UCSD-AML1 (cell line): ENCODE measurements around the gene RASA3.
"Not testable (repeated sequence)": the region's sequence is repeated elsewhere in the genome, so short reads cannot be mapped to it uniquely, and the experiment has no call there.

Experiments used
- DNase-seq: peaks from one replicate; lab custom pipeline; 2025; ENCODE audit not compliant: unreplicated experiment; lab: John Stamatoyannopoulos, UW

The RASA3 gene

DNA sequence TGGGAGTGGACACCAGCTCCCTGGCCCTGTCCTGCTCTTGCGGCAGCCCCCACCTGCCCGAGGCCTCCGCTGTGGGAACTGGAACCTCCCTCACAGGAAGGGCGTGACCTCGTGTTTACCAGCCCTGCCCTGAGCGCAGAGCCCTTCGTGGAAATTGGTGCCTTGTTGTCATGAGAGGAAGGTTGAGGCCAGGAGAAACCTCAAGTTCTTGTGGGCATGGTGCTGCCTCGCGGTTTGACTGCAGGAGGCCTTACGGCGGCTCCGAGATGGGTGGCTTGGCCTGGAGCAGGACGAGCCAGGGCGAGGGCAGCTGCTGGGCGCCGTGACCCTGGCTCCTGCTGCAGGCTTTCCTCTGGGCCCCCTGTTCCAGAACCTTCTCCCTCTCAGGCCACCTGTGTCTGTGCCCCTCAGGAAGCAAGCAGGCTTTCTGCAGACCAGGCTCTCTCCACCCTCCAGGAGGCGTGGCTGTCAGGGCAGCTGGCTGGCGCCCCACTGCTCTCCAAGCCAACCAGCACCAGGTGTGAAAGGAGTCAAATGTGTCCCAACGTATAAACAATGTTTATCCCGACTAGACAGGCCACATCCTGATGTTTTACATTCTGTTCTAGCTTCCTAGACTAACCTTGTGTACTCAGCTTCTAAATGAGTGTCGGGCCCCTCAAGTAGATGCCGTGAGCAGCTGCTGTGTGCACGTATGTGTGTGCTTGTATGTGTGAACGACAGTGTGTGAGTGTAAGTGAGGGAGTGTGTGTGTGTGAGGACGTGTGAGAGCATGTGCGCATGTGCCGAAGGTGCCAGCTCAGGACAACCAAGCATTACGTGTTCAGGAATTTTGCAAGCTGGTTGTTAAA lies 10.4 kb upstream of the RASA3 start:
- DNase-seq: peak; percentile 71

DNA sequence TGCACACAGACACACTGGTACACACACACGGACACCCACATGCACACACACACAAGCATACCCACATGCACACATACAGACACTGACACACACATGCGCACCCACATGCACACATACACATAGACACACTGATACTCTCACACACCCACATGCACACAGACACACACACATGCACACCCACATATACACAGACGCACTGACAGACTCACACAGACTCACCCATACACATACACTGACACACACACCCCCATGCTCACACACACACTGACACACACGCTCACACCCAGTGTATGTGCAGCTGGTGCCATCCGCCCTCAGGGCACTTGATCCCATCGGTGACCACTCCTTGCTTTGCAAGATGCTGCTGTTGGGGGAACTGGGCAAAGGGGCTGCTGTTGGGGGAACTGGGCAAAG lies 9.7 kb upstream of the RASA3 start:
- DNase-seq: no peak

DNA sequence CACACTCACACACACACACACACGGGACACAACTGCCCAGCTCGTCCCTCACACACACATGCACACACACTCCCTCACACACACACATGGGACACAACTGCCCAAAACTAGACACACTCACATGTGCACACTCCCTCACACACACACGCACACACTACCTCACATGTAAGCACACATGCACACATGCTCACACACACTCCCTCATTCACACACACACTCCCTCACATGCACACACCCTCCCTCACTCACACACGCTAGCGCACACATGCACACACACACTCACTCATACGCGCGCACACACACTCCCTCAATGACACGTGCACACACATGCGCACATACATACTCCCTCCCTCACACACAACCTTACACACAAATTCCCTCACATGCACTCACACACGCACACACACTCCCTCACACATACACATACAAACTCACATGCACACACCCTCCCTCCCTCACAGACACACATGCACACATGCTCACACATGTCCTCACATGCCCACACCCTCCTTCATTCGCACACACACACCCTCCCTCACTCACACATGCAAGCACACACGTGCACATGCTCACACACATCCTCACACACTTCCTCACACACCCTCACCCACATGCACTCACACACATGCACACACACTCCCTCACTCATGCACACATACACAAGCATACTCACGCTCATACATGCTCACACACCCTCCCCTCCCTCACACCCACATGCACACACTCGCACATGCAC lies 9.0 kb upstream of the RASA3 start:
- DNase-seq: no peak

DNA sequence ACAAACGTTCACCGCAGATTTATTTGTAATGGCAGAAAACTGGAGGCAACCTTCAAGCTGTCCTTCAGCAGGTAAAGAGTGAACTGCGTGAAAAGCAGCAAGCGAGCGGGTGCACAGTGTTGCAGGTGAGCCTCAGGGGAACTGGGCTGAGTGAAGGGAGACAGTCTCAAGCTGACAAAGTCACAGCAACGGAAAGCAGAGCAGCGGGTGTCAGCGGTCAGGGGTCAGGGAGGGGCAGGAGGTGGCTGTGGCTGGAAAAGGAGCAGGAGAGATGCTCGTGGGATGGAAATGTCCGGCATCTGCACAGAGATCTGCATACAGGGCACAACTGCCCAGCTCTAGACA lies 8.5 kb upstream of the RASA3 start:
- DNase-seq: no peak

DNA sequence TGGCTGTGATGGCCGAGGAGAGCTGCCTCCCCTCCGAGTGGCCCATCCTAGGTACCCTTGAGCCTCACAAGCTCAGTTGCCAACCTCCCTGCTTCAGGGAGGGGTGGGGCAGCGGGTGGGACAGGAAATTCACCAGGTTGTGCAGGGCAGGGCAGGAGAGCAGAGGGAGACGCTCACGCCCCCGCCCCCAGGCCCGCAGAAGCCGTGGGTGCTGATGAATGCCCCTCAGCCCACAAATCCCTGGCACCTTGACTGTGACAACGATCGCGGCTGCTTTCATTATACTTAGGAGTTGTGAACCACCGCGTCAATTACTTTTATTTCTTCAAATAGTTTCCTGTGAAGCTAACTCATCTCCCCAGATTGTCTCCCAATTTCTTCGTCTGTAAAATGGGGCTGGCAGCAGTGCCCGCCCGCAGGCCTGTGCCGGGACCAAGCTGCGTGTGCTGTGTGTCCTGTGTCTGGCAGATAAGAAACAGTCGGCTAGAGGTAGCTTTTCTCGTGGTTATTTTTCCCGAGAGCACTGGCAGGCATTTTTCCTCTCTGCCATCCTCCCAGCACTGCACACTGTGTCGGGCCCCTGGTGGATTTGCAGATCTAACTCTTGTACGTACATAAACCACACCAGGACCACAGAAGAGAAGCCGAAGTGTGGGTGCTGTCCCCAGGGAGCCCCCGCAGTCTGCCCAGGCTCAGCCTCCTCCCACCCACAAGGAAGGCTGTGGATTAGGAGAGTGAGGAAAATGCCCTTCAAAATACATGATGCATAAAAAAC lies 7.9 kb upstream of the RASA3 start:
- DNase-seq: peak; percentile 50

DNA sequence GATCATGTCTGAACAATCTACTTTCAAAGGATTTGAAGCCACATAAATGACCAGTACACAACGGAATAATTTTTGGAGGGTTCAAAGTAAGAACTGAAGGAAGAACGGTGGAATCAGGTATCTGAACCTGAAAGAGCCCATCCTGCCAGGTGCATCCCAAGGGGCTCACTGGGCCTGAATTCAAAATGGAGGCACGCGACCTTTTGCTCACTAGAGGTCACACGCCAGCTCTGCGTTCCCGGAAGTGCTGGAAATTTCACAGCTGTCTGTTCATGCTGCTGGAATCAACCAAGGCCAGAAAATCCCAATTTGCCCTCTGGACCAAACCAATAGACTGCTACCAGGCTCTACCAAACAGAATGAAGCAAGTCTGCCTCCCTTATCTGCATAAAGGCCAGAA lies 4.2 kb upstream of the RASA3 start:
- DNase-seq: no peak

DNA sequence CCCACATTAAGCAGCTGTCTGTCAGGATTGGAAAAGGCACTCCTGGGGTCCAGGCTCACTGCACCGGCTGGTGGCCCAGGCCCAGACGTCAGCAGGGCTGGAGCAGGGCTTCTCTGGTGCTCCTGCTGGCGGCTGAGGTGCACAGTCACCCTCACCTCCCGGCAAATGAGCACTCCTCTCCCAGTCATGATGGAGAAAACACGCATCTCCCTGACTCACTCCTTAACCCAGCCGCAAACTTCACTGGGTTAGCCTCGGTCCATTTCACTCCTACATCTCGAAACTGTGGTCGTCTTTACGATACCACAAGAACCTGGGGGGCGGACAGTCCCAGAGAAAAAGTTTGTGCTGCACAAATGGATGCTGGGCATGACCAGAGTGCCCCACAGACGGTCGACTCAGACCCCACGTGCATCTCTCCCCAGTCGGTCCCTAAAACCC lies 3.3 kb upstream of the RASA3 start:
- no peak for DNase-seq

DNA sequence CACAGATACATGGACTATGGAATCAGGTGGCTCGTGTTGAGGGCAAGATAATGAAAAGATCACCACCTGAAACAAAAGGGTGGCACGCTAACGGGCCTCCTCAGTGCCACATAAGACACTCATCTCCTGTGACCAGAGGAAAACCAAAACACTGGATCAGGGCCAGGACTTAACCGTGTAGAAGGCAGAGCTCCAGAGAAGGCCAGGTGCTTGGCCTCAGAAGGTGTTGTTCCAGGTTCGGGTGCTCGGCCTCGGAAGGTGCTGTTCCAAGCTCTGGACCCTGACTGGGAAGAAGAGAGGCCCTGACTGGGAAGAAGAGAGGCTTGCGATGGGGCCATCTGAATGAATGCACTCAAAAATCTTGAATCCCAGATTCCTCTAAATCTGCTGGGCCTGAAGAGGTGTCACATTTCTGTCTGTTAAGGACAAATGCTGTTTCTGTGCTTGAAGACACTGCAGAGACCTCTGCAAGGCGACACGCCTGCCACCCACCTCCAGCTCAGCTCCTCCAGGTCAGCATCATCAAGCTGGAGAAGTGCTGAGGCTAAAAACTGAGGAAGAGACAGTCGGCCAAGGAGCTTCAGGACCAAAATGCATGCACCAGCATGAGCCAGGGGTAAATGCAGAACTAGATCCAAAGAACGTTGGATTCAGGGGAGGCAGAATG lies 2.7 kb upstream of the RASA3 start:
- DNase-seq: no peak

DNA sequence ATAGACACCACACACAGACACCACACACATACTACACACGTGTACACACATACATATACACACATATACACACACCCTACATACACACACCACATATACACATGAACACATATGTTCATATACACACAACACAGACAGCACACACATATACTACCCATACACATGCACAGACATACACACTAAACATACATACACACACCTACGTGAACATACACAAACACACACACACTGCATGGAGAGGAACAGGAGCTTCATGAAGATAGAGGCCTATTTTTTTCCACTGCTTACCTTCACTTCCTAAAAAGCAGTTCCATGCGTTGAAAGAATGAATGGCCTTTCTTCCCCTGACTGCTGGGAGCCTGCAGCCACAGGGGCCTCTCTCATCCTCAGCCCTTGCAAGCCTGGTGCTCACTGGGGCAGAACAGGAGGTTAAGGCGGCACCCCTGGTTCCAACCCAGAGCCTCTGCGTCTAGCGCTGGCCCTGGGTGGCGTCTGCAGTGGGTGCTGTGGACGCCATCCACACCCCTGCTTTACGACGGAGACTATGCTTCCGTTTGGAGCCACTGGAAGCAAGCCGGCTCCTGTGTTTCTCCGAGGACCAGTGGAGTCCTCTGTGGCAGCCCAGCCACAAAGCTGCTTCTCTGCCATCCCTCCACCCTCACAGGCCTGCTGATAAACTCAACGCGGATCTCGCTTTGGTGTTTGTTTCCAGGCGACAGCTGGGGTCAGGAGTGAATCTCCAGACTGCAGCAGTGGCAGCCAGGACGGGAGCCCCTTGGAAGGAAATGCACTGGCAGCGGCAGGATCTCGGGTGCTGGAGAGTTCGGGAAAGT lies 1.9 kb upstream of the RASA3 start:
- DNase-seq: peak; percentile 60

DNA sequence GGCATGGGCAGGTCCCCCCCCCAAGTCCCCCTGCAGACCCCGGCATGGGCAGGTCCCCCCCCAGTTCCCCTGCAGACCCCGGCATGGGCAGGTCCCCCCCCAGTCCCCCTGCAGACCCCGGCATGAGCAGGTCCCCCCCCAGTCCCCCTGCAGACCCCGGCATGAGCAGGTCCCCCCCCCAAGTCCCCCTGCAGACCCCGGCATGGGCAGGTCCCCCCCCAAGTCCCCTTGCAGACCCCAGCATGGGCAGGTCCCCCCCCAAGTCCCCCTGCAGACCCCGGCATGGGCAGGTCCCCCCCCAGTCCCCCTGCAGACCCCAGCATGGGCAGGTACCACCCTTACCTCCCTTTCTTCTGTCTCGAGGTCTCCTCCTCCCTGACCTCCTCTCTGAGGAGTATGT lies 1.1 kb upstream of the RASA3 start:
- DNase-seq: not testable (repeated sequence)

DNA sequence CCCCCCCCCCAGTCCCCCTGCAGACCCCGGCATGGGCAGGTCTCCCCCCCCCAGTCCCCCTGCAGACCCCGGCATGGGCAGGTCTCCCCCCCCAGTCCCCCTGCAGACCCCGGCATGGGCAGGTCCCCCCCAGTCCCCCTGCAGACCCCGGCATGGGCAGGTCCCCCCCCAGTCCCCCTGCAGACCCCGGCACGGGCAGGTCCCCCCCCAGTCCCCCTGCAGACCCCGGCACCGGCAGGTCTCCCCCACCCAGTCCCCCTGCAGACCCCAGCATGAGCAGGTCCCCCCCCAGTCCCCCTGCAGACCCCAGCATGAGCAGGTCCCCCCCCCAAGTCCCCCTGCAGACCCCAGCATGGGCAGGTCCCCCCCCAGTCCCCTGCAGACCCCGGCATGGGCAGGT lies 703 bp upstream of the RASA3 start:
- not testable (repeated sequence) for DNase-seq

DNA sequence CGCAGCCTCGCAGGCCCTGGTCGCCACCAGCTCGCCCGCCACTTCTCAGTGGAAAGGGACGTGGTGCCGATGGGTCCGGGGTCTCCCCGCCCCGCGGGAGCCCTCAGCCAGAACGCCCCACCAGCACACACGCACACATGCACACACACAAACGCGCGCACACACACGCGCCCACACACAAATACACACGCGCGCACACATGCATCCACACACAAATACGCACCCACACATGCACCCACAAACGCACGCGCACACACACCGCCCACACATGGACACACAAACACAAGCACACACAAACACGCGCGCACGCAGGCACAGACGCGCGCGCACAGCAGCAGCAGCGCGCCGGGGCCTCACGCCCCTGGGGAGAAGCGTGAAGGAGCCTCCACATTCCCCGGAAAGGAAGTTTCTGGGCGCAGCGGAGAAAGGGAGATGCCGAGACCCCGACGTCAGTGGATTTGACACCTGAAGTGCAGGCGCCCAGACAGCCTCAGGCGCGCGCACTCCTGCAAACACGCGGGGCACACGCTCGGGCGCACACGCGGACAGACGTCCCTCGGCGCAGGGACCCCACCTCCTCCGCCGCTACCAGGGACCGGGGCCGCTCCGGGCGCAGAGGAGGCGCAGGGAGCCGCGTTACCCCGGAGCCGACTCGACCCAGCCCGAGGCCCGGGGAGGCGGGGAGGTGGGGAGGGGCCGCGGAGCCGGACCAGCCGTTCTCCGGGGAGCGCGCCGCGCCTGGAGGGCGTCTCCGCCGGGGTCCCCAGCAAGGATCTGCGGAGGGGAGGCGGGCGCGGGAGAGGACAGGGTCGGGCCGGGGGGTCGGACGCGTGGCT lies 622 bp downstream of the RASA3 start:
- DNase-seq: peak; percentile 66

DNA sequence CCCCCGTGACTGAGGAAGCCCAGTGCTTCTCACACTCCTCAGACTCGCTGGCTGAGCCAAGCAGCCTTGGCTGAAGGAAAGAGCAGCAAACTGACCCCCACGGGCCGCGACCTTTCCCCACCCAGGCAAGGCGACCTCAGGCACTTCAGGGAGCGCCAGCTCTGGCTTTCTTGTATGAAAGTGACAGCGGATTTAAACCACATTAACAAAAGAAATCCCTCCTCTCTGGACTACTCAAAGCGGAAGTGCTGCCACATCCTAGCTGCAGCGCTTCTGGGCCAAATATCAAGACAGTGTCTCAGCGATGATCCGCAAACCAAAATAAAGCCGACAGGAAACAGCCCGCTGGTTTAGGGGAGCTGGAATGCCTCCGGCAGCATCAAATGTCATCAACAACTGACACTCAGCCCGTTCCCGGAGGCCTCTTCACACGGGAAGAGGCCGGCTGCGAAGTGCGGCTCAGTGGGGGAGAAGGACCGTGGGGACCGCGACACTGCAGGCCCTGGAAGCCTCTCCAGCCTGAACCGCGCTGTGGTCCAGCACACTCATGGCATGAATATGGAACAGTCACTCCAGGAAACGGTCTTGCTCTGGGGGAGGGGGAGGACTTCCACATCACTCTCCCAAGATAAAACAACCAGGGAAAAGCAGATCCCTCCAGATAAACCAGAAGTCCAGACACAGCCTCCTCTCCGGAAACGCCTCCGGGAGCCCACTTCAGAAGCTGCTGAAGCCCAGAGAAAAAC lies 1.4 kb downstream of the RASA3 start:
- peak; percentile 78 for DNase-seq

DNA sequence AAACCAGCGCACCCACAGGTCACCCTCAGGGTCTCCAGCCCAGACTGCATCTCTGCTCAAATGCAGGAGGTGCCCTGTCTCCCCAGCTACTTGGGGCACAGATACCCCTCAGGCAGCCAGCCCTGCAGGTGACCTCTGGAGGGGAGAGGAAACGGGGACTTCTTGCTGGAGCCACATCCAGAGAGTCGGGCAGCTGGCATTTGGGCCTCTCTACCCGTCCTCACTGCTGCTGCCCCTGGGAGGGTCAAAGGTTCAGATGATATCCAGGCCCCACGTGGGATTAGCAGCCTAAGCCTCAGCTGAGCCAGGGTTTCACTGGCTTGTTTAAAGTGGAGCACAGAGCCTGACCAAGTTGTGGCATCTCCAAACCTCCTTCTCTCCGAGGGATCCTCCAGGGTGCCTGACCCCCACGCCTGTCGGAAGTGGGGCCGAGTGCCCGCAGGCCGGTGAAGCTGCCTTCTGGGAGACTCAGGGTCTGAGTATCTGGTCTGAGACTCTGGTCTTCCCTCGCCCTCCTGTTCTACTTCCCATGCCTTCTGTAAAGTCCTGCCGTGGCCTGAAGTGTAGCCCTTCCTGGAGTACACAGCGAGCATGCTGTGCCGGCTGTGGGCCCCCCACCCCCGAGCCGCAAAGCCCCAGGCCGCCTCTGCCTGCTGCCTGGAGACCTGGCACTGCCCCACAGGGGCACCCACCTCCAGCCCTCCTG lies 2.1 kb downstream of the RASA3 start:
- no peak for DNase-seq

DNA sequence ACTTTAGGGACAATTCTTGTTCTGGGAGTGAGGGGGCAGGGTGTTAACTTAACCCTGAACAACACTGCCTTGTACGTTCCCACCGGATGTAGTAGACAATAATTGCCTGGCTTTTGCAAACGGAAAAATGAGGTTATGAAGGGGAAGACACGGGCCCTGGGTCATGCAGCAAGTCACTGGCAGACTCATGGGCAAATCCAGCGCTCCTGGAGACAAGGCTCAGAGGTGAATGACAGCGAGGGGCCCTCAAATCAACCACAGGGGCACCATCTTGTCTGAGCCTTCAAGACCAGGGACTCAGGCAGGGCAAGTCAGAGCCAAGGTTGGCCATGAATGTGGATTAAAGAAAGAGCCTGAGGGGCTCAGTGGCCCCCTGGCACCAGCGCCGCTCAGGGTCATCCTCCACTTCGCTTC lies 2.8 kb downstream of the RASA3 start:
- peak; percentile 47 for DNase-seq

DNA sequence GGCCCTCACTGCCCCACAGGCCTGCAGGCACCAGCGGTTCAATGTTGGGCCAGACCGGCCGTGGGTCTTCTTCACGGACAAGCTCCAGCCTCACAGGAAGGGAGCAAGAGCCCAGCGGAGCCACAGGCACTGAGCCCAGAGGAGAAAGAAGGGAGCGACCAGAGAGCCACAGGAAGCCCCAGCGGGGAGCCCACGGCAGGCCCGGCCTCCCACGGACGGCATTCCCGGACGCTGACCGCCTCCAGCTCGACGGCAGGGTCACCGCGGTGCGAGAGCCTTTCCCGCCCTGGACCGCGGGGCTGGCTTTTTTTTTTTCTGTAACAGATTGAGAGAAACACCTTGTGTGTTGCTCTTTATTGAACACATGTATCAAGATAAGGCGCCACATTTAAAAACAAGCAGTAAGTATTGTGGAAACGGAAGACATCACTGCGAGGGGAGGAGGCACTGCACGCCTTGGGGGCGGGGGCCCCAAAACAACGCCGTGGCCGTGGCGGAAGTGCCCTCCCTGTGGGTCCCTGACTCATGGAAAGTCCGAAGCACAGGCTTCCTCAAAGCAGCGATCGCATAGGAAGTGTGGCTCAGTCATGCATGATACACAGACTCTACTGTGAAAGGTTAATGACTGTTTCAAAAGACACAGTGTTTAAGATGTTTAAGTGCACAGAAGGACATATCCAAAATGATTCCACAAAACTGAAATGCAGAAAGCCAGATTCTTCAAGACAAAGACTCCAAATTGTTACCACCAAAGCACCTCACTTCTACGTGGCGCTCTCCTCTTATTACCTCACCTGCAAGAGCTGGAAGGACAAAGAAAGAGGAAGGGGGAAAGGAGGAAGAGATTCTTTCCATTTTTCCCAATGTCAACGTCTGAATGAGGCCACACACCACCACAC lies 3.5 kb downstream of the RASA3 start:
- DNase-seq: peak; percentile 92

DNA sequence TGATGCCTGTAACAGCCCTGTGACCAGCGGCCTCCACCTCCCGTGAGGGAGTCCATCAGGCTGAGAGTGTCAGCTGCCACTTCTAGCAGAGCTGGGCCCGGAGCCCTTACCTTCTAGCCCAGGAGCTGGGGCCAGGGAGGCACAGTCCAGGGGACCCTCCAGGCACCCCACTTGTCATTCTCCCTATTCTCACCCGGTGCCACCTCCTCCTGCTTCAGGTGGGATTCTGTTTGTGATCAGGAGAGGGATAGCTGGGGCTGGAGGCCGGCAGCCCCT lies 4.1 kb downstream of the RASA3 start:
- DNase-seq: no peak
